Fibroblast of gingiva (primary cell): ENCODE data around the gene U2AF2.

Experiments used
- DNase-seq: peaks from one replicate; pipeline ENCODE4 v3.0.0-alpha.2; 2011; ENCODE audit warnings: low read depth

U2AF2 gene

DNA sequence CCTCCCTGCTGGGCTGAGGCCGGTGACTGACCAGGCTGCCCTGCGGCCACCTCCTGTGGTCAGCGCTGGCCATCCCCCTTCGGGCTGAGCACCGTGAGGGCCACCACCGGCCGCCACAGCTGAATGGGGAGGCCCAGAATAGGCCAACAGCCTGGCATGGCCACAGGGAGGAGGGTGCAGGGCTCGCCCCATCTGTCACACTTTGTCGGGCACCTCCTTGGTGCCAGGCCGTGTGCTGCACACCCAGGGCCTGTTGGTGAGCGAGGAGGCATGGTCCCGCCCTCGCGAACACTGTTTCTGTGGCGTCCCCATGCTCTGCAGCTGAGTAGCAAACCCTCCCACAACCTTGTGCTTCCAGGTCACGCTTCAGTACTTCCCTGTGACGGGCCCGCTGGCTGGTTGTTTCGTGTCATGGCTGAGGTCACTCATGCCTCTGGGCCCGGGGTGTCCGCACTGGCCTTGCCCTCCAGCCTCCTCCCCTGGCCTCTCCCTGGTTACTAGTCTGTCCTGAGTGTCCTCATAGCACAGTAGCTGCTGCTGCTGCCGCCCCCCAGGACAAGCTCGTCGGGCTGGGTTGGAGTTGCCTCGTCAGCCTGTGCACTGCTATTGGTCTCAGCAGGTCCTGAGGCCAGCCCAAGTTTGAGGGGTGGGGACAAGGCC, 35.4 kb downstream of the U2AF2 start:
- DNase-seq = no peak

DNA sequence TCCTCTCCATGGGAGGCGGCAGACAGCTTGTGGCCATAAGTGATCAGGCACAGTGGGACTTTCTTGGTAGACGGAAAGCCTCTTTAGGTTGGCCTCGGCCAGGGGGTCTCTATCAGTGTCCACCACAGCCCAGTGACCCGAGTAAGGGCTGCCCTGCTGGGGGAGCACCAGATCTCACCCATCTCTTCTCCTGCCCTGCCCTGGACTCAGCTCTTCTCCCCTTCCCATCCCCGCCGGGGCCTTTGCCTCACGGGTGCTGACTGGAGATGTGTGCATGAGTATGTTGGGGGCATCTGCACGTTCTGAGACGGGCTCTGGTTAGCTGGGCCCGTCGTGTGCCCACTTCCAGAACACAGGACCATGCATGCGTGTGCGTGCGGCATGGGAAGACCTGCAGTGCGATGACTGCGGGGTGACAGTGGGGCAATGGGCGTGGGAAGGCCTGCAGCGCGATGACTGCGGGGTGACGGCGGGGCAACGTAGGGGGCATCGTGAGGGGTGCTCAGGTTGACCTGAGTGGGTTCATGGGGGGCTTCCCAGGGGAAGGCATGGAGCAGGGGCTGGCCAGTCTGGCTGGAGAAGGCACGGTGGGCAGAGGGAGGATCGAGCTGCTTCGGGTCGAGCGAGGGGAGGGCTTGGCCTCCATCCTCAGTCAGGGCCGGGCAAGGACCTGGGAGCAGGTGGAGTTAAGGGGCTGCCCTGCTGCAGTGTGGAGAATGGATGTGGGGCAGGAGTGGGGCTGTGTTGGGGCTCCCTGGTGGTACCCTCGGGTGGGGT, 36.1 kb downstream of the U2AF2 start:
- DNase-seq = no peak

- DNase-seq = no peak
Measured at GRCh38 chr19:55691561-55692481, 37.0 kb downstream of the U2AF2 start.

GRCh38 chr19:55692681-55693081, 37.8 kb downstream of the U2AF2 start:
- DNase-seq = no peak

- no peak for DNase-seq
Measured at GRCh38 chr19:55693336-55693974, 38.6 kb downstream of the U2AF2 start.

DNA sequence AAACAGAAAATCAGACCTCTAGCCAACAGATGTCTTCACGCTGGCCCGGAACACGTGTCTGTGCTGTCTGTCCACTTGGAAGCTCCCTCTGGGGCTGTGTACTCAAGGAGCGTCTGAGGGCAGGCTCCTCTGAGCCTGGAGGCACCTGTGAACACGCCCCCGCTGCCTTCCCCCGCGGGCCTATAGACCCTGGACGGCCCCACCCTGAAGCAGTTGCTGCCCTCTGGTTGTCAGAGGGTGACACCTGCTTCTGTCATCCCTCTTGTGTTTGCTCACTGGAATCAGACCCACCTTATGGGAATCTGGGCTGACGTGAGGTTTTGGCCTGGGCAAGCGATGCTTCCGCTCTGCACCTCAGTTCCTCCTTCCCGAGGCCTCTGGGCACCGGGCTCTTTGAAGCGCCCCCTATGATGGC, 39.4 kb downstream of the U2AF2 start:
- DNase-seq = no peak

DNA sequence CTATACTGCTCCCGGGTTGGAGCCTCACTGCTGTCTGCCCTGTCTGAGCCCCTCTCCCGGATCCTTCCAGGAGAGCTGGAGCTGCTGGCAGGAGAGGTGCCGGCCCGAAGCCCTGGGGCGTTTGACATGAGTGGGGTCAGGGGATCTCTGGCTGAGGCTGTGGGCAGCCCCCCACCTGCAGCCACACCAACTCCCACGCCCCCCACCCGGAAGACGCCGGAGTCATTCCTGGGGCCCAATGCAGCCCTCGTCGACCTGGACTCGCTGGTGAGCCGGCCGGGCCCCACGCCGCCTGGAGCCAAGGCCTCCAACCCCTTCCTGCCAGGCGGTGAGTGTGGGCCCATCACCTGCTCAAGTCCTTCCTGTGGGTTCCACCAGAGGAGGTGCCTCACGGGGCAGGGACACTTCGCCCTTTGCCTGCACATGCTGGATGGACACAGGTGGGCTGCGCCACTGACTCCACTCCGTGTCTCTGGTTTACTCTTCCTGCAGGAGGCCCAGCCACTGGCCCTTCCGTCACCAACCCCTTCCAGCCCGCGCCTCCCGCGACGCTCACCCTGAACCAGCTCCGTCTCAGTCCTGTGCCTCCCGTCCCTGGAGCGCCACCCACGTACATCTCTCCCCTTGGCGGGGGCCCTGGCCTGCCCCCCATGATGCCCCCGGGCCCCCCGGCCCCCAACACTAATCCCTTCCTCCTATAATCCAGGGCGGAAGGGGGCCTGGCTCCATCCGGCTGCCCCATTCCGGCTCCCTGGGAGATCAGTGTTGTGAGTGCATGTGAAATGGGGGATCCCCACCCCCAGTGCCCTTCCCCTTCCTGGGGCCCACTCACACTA, 40.0 kb downstream of the U2AF2 start:
- DNase-seq = no peak

- DNase-seq = no peak
Measured at GRCh38 chr19:55695511-55696290, 40.9 kb downstream of the U2AF2 start.

GRCh38 chr19:55696301-55697068, 41.6 kb downstream of the U2AF2 start:
- DNase-seq = no peak

DNA sequence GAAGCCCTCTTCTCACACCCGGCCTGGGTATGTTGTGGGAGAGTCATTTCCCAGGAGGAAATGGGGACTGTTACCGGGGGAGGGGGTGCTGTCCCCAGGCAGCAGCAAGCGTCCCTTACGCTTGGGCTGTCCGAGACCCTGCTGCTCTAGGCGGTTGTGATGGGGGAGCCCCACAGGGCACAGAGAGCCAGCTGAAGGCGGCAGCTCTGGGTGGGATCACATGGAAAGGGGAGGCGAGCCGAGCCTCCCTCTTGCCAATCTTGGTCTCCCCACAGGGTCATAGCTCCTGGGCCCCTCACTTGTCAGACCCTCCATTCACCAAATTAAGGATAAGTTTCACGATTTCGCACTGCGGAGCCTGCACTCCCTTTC, 42.2 kb downstream of the U2AF2 start:
- DNase-seq = no peak

DNA sequence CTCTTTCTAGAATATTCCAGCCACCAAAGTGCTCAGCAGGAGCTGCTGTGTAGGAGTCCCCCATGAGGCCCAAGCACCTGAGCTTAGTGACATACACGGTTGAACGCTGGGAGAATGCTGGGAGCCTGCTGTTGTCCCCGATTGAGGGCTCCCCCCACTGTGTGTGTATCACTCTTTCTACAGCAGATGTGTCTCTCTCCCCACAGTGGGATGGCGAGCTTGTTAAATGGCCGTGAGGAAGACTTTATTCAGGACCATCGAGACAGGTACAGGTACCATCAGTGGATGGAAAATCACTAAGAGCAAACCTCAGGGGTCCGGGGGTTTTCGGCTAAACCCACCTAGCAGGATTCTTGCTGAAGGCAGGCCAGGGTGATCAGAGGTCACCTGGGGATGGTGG, 42.9 kb downstream of the U2AF2 start:
- no peak for DNase-seq

DNA sequence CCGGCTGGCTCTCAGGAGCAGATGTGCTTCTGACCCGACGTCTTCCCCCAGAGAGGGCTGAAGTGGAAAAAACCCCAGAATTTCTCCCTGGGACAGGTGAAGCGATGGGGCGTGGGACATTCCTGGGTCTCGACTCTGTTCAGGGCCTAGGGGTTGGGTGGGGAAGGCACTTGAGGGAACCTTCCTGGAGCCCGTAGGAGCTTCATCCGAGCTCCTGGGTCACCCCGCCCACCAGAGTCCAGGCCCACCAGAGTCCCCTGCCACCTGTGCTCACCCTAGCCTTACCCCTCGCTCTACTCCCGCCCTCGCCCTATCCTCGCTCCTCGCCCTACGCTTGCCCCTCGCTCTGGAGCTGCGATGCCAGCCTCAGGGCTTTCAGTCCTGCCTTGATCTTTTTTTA, 43.4 kb downstream of the U2AF2 start:
- DNase-seq = no peak

DNA sequence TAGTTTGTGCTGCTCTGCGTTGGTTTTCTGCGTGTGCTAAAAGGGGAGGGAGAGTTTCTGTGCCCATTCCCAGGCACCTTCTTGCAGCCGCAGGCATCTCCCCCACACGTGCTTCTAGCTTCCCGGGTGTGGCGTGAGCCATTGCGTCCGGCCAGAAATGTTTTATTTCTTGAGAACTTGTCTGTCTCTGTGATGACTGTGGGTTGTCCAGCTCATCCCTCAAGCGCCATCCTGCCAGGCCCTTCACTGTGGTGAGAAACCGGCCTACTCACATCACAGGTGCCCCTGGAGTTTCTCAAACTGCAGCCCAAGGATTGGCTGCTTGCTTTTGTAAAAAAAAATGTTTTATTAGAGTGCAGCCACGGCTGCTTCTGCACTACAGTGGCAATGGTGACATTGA, 44.4 kb downstream of the U2AF2 start:
- no peak for DNase-seq

DNA sequence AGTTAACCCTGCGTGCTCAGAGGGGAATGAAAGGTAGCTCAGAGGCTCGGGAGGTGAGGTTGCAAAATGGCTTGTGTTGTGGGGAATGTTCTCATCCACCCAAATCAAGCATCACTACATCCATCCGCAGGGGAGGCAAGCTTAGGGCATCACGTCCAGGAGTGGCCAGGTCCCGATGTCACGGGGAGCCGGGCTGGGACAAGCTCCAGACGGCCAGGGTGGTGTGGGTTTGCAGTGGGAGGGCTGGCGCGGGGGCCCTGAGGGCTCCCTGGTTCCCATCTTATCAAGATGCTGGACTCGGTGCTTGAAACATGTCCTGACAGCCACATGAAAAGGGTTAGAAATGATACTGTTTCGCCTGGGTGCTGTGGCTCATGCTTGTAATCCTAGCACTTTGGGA, 46.0 kb downstream of the U2AF2 start:
- no peak for DNase-seq

DNA sequence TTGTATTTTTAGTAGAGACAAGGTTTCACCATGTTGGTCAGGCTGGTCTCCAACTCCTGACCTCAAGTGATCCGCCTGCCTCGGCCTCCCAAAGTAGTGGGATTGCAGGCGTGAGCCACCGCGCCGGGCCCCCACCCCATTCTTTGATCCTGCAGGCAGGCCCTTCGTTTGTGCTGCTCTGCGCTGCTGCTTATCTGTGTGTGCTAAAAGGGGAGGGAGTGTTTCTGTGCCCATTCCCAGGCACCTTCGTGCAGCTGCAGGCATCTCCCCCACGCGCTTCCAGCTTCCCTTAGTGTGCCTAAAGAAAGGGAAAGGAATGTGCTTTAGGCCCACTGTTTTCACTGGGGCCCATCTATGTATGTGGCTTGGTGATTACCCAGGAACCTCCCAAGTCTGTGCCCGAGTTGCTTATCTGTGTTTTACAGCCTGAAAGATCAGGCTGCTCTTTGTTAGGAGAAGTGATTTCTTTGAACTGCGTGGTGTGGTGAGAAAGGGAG, 47.3 kb downstream of the U2AF2 start:
- no peak for DNase-seq

DNA sequence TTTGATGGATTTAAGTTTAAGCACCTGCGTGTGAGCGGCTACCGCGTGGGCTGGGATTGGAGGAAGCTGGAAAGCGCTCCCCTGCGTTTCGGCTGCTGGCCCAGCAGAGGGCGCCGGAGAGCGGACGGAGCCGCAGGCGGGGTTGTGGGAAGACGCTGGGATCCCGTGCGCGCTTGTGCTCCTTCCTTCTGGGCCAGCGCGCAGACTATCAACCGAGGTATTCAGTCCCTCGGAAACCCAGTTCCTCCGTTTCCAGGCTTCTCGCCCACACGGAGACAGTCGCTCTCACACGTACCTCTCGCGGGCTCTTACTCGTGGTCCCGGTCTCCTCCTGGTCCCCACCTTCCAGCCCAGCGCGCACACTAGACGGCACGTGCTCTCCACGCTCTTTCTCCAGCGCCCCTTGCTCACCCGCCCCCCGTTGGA, 49.0 kb downstream of the U2AF2 start:
- DNase-seq = no peak

DNA sequence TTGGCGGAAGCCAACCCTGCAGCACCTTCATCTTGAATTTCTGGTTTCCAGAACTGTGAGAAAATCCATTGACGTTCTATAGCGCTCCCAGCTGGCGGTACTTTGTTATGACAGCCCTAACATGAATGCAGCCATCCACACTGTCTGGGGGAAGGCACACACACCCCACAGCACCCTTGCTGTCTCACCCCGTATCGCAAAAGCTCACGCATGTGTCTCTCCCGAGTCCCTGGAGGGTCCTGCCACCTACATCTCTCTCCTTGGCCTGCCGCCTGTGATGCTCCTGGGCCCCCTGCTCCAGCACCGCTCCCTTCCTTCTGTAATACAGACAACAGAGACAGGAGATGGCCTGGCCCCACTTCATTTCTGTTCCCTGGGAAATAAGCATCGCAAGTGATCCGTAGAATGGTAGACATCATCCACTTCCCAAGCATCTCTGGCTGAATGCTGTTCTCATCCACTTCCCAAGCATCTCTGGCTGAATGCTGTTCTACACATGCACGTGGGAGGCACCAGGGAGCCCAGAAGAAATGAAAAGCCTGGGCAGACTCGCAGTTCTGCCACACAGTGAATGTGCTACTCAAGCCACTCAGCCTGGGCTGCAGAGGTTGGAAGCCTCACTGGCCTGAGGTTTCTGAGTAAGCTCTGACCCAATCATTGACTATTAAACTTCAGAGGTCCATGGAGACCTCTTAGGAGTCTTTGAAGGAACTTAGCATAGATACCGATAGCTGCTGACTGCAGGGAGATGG, 49.8 kb downstream of the U2AF2 start:
- DNase-seq = no peak

- no peak for DNase-seq
Measured at GRCh38 chr19:55705972-55706371, 51.1 kb downstream of the U2AF2 start.

- no peak for DNase-seq
Measured at GRCh38 chr19:55711719-55712118, 56.9 kb downstream of the U2AF2 start.
